GM12872 (cell line): Measurements from ENCODE around the gene SLC2A11.

Experiments
- CTCF ChIP-seq: IDR thresholded peaks from 3 replicates; pipeline ENCODE4 v1.5.1; 2011; ENCODE audit warnings: low read depth, mild to moderate bottlenecking, low read length, moderate library complexity; ENCODE audit not compliant: insufficient read depth

SLC2A11 gene

GRCh38 chr22:23820748-23821211, 36.9 kb upstream of the SLC2A11 start:
- no peak for TF ChIP-seq CTCF

GRCh38 chr22:23822101-23822671, 35.5 kb upstream of the SLC2A11 start:
- no peak for TF ChIP-seq CTCF

GRCh38 chr22:23823331-23823791, 34.3 kb upstream of the SLC2A11 start:
- no peak for TF ChIP-seq CTCF

GRCh38 chr22:23824476-23825245, 33.0 kb upstream of the SLC2A11 start:
- TF ChIP-seq CTCF, result no peak

- no peak for TF ChIP-seq CTCF
Observed at GRCh38 chr22:23825246-23825905, 32.3 kb upstream of the SLC2A11 start.

GRCh38 chr22:23826510-23827350, 30.9 kb upstream of the SLC2A11 start:
- no peak for TF ChIP-seq CTCF
